GM10248 (cell line): ENCODE measurements around the gene MCC.

Experiments
- CTCF ChIA-PET: fragments of 300-600 bp; sonication (Branson Sonifier 250); formaldehyde crosslinking; extraction: SDS; loops from one replicate; lab custom pipeline; 2021; ENCODE audit warnings: antibody characterized with exemption; lab: Yijun Ruan, JAX
- POLR2A ChIA-PET: fragments of 350-650 bp; sonication (Branson Sonifier 250); formaldehyde crosslinking; extraction: SDS; loops from one replicate; lab custom pipeline; 2020; ENCODE audit warnings: antibody characterized with exemption; lab: Yijun Ruan, JAX
- DNase-seq: peaks from one replicate; pipeline ENCODE4 v3.0.0; 2012; ENCODE audit errors: extremely low spot score
- CTCF ChIP-seq: IDR thresholded peaks from 2 replicates; pipeline ENCODE4 v1.5.1; 2012; ENCODE audit warnings: mild to moderate bottlenecking, low read depth; ENCODE audit errors: extremely low read depth, missing control alignments, control extremely low read depth

MCC gene

GRCh38 chr5:113249206-113249605 lies 239.0 kb downstream of the MCC start:
- TF ChIP-seq CTCF, result no peak
- no peak for DNase-seq
- ChIA-PET CTCF (no interaction called here), POLR2A (no interaction called here)

DNA sequence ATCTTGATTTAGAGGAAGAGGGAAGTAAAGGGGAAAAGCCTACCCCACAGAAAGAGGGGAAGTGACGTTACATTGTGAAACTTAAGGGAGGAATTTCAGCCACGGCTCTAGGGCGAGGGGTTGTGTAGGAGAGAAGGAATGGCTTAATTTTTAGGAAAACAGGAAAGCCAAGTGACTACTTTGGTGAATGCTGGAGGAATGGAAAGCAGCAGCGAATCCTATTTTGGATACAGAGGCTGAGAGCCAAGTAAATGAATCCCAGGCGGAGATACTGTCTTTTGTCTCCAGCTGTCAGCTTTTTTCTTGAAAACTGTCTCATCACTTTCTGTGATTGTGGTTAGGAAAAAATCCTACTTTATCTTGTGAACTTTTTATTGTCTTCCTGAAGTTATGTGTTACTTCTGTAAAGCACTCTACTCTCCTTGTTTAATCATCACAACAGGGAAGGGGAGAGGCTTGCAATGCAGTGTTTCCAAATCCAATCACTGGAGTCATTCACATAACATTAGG lies 241.8 kb downstream of the MCC start:
- ChIA-PET CTCF (no interaction called here), POLR2A (no interaction called here)
- no peak for TF ChIP-seq CTCF
- no peak for DNase-seq

DNA sequence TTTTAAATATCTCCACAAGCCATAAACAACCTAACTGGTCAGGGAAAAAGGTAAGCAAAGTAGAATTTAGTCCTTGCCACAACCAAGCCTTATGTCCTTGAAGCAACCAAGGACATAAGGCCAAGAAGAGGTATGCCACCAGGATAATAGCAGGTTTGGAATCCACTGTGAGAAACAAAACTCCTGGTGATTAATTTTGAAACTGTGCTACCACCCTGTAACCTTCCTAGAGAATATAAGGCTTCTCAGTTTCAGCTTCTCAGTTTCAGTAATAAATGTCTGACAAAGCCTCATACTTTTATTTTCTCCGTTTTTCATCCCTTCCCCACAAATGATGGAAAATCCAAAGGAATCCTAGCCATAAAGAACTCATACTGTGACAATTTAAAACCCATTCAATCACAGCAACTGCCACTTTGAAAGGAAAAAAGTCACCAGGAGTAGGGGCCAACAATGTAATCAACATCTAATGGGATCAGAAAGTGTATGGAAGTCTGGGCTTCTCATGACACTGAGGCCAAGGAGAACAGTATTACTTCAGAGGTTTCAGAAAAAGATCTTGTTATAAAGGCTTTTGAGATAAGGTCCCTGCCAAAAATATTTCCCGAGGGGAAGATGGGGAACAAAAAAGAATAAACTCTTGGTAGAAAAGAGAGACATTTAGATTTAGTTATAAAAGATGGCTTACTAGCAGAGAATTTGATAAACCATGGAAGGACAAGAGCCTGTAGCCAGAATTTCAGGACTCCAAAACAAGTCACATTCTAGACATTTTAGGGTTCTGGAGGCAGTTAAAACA lies 242.6 kb downstream of the MCC start:
- no peak for DNase-seq
- no peak for TF ChIP-seq CTCF
- POLR2A ChIA-PET, result no interaction called here
- CTCF ChIA-PET, result interaction anchor here (1.3 to 1.7 kb wide), 2 partner anchors 11 to 30 kb away, joined by 3 to 4 read pairs; no protein-coding TSS in a partner anchor

DNA sequence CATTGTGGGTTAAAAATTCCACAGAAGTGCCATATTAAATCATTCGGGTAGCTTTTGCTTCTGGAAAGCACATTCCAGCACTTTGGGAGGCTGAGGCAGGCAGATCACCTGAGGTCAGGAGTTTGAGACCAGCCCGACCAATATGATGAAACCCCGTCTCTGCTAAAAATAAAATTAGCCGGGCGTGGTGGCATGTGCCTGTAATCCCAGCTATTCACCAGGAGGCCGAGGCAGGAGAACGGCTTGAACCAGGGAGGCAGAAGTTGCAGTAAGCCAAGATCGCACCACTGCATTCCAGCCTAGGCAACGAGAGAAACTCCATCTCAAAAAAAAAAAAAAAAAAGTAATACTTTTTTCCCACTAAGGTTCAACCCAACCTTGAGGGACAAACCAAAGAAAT lies 243.3 kb downstream of the MCC start:
- no peak for DNase-seq
- TF ChIP-seq CTCF, result no peak

GRCh38 chr5:113243349-113243664 lies 244.9 kb downstream of the MCC start:
- ChIA-PET POLR2A (interaction anchor here (0.5 kb wide), 1 partner anchor 108 kb away, joined by 4 read pairs; no protein-coding TSS in a partner anchor), CTCF (interaction anchor here (1.1 kb wide), 1 partner anchor 20 kb away, joined by 3 read pairs; no protein-coding TSS in a partner anchor)
- no peak for DNase-seq
- TF ChIP-seq CTCF, result no peak

More for the DNA sequence above, 243.3 kb downstream of the MCC start:
- ChIA-PET CTCF (interaction anchor here (0.8 to 1.7 kb wide), 4 partner anchors 9 to 31 kb away, joined by 3 to 4 read pairs (median 3); no protein-coding TSS in a partner anchor), POLR2A (no interaction called here)

- no peak for DNase-seq
- POLR2A ChIA-PET, result interaction anchor here (0.5 kb wide), 1 partner anchor 108 kb away, joined by 4 read pairs; no protein-coding TSS in a partner anchor
- no peak for TF ChIP-seq CTCF
- CTCF ChIA-PET, result interaction anchor here (1.1 kb wide), 1 partner anchor 21 kb away, joined by 3 read pairs; no protein-coding TSS in a partner anchor
These were observed 245.5 kb downstream of the MCC start for GRCh38 chr5:113242481-113243348.
